NK-92 treated with Interleukin-12 subunit alpha and Interleukin-12 subunit beta, amount 100 ng/mL, for 24 hours (cell line): ENCODE data around the gene ENO4.

ENCODE experiments used
- DNase-seq: peaks from one replicate; lab custom pipeline; 2025; lab: John Stamatoyannopoulos, UW

ENO4 gene

DNA sequence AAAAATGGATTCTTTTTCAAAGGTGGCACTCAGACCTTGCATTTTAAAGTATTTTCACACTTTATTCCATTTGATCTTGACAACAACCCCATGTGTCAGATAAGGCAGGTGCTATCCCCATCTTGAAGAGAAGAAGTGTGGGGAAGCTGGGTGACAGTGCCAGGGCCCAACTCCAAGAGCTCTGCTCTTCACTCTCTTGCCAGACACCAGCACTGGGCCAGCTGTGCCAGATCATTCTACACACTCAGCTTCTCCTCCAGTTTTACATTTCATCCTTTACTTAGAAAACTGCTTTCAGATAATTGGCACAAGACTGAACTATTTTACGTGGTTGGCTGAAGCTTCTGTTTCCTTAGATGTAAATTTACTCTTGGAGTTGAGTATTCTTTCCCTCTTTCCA lies 64.4 kb downstream of the ENO4 start:
- DNase-seq = no peak

DNA sequence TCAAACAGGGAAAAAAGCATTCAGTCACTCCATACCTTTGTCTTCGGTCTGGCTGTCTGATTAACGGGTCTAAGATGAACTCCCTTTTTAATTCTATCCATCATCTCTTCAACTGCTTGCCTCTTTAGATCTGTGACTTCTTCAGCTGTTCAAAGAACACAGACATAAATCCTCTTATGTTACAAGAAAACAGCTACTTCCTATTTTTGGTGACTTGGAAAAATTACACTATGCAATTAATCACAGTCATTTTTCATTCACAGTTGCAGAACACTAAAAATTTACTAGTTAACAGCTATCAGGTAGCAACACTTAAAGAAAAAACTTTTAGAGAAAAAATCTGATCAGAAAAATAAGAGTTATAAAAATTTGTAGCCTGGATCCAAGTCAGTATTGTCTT lies 66.0 kb downstream of the ENO4 start:
- DNase-seq = no peak

DNA sequence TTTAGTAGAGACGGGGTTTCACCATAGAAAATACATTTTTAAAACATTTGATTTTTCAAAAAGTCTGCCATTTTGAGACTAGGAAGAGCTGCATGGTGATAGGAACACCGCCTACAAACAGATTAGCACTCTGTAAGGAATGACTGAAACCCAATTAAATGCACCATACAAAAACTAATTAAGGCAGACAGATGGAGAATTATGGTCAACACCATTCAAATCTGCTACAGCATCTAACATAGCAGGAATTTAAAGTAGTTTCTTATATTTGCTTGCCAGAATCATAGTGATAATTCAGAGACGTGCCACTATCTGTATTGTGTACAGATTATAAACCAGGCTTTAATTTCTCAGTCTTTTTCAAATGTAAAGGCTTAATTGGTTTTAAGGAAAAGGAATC lies 68.2 kb downstream of the ENO4 start:
- no peak for DNase-seq

DNA sequence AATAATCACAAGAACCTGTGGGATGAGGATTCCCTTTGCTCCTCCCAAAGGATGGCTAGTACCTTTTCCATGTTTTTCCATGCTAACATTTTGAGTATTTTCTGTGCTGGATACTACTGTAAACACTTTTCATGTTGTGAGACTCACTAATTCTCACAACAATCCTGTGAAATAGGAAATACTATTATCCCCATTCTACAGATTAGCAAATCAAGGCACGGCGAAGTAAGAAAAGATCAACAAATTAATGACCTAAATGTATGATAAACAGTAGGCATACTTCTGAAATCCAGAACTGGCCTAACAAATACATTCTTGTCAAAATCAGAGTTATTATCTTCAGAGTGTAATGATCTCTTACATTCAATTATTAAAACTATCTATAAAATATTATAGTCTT lies 69.3 kb downstream of the ENO4 start:
- no peak for DNase-seq

DNA sequence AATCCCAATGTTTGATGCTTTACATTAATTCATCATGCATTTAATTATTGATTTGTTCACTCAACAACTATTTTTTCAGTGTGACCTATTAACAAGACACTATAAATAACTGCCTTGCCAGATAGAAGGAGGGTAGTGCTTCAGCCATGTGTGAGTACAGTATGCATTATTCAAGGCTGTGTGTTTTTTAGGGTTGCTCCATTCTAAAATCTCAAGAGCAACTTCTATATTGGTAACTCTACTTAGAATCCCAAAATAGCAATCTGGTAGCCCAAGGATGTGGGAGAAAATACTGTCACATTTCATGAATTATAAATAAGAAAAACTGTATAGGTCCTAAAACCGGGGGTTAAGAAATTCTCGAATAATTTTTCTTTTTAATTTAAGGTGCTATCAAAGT lies 69.9 kb downstream of the ENO4 start:
- DNase-seq = no peak

DNA sequence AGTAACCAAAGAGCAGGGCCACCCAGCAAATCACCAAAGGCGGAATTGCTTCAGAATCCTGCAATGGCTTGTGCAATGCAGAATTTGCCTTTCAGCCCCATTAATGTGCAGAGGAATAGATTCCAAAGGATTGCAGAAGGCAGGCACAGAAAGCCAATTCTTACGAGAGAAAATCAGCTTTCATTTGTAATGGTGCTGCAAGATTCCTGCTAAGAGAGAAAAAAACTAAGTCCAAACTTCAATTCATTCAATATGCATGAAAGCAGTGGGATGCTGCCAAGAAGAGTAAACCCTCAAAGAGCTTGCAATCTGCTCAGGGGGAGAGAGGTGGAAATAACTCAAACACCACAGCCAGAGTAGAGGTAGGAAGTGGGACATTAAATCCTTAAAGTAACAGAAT lies 70.4 kb downstream of the ENO4 start:
- DNase-seq = no peak

DNA sequence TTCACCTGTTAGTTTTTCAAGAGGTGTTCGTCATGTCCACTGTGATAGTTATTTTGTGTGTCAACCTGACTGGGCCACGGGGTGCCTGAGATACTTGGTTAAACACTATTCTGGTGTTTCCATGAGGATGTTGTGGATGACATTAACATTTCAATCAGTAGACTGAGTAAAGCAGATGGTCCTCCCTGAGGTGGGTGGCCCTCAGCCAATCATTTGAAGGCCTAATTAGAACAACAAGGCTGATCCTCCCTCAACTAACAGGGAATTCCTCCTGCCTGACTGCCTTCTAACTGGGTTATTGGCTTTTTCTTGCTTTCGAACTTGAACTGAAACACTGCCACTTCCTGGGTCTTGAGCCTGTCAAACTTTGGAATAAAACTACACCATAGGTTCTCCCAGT lies 75.8 kb downstream of the ENO4 start:
- no peak for DNase-seq

DNA sequence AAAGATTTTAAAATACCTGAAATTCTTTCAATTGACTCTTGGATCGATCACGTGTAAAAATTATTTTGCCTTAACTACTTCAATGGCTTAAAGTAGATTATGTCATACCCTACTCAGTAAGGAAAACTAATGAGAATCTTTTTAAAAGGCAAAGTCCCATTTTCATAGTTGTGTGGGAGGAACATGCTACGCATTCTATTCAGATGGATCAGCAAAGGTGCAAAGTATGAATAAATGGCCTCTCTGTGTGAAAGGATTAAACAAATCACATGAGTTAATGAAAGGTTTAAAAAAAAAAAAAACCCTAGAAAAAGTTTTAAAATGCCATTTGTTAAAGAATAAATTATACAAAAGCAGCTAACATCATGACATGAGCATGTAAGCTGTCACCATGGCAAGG lies 77.1 kb downstream of the ENO4 start:
- no peak for DNase-seq

DNA sequence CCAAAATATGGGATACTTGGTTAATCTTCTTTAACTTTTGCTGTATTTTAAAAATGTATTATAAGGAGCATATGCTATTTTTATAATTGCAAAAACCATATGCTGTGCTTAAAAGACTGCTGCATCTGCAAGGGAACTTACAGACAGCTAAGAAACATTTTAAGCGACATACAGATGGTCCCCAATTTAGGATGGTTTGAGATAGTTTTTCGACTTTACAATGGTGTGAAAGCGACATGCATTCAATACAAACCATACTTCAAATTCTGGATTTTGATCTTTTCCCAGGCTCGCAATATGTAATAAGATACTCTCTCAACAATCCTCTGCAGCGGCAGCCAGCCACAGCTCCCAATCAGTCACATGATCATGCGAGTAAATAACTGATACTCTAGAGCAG lies 82.5 kb downstream of the ENO4 start:
- DNase-seq = no peak
